HFFc6 (cell line): ENCODE measurements around the gene LOXHD1. TPM values are rescaled to one million over a fixed set of nuclear protein-coding genes. Genes with fewer than 3 reads are reported as not detected.

ENCODE experiments used
- DNase-seq: peaks from one replicate; pipeline ENCODE4 v3.0.0-alpha.2; 2018
- H3K27ac Mint-ChIP-seq: 2 replicates; pipeline ENCODE4 v1.8.0; 2020; ENCODE audit warnings: mild to moderate bottlenecking, mixed read lengths
- H3K27me3 Mint-ChIP-seq: 2 replicates; pipeline ENCODE4 v1.8.0; 2021; ENCODE audit warnings: mild to moderate bottlenecking, moderate library complexity, mixed read lengths; ENCODE audit not compliant: insufficient read depth
- H3K36me3 Mint-ChIP-seq: 2 replicates; pipeline ENCODE4 v1.8.0; 2021; ENCODE audit warnings: low read depth, mixed read lengths
- H3K4me1 Mint-ChIP-seq: 2 replicates; pipeline ENCODE4 v1.8.0; 2020; ENCODE audit warnings: low read depth, mixed read lengths
- H3K4me3 Mint-ChIP-seq: 2 replicates; pipeline ENCODE4 v1.8.0; 2020; ENCODE audit warnings: mild to moderate bottlenecking, moderate library complexity, mixed read lengths
- H3K9me3 Mint-ChIP-seq: 2 replicates; pipeline ENCODE4 v1.8.0; 2020; ENCODE audit warnings: mild to moderate bottlenecking, mixed read lengths
- CTCF ChIP-seq: fragments of 200-600 bp; sonication (generic); IDR thresholded peaks from 2 replicates; pipeline ENCODE4 v1.5.0; 2021; ENCODE audit warnings: antibody characterized with exemption, mild to moderate bottlenecking
- total RNA-seq, 6 experiments: library from RNA; stranded (reverse); fragmentation: NEBNext Ultra II Directional; extraction: Animal tissue kit (Norgen Biotek cat#: 25700); gene quantifications; 2 replicates in 1 of 6; 3 replicates in 5 of 6; pipeline ENCODE4 v1.2.3, GENCODE V29; 2021

LOXHD1 gene
- total RNA-seq, 6 experiments from 2014 or later, result not detected

DNA sequence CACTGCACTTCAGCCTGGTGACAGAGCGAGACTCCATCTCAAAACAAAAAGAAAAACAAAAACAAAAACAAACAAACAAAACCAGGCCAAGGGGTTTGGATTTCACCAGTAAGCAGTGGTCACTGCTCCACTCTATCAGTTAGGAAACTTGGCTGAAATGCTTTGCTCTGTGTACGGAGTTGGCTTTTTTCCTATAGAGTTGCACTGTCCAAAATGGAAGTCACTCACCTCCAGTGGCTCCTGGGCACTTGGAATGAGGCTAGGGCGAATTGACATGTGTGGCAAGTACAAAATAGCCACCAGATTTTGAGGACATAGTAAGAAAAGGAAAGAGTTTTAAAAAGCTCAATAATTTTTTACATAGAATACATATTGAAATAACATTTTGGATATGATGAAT, 228.7 kb downstream of the LOXHD1 start:
- H3K27me3 Mint-ChIP-seq, result peaks cover 18% of the 10 kb centered on the region; the same call in 1 of the 2 replicates
- no peak overlapping the region for H3K27ac Mint-ChIP-seq
- H3K4me3 Mint-ChIP-seq, result no peak overlapping the region
- H3K9me3 Mint-ChIP-seq, result no peaks in the 10 kb centered on the region
- H3K4me1 Mint-ChIP-seq, result no peaks in the 10 kb centered on the region
- DNase-seq, result no peak
- no peak for TF ChIP-seq CTCF
- H3K36me3 Mint-ChIP-seq, result no peaks in the 10 kb centered on the region

GRCh38 chr18:46427216-46427995, 229.6 kb downstream of the LOXHD1 start:
- Mint-ChIP-seq H3K36me3 (no peaks in the 10 kb centered on the region), H3K4me1 (no peaks in the 10 kb centered on the region), H3K27ac (no peak overlapping the region), H3K27me3 (peaks cover 18% of the 10 kb centered on the region; the same call in 1 of the 2 replicates), H3K9me3 (no peaks in the 10 kb centered on the region), H3K4me3 (no peak overlapping the region)
- no peak for DNase-seq
- TF ChIP-seq CTCF, result no peak

Other genes starting within 250 kb of the LOXHD1 start
- under 1 TPM in 1 of 6 experiments, not detected in 5; 0.23 TPM for gene ST8SIA5, start 99.8 kb upstream of the LOXHD1 start, total RNA-seq